GM12874 (cell line): Measurements from ENCODE around the gene ZNF154.

Source experiments
- TF ChIP-seq, protein P1 (sequence below): IDR thresholded peaks from 2 replicates; pipeline ENCODE4 v1.5.1; 2011; ENCODE audit warnings: low read depth, mild to moderate bottlenecking, control low read depth, low read length, moderate library complexity; ENCODE audit not compliant: insufficient read depth

The ZNF154 gene

GRCh38 chr19:57655443-57655842 is 53.6 kb downstream of the ZNF154 start:
- TF ChIP-seq, protein P1, sequence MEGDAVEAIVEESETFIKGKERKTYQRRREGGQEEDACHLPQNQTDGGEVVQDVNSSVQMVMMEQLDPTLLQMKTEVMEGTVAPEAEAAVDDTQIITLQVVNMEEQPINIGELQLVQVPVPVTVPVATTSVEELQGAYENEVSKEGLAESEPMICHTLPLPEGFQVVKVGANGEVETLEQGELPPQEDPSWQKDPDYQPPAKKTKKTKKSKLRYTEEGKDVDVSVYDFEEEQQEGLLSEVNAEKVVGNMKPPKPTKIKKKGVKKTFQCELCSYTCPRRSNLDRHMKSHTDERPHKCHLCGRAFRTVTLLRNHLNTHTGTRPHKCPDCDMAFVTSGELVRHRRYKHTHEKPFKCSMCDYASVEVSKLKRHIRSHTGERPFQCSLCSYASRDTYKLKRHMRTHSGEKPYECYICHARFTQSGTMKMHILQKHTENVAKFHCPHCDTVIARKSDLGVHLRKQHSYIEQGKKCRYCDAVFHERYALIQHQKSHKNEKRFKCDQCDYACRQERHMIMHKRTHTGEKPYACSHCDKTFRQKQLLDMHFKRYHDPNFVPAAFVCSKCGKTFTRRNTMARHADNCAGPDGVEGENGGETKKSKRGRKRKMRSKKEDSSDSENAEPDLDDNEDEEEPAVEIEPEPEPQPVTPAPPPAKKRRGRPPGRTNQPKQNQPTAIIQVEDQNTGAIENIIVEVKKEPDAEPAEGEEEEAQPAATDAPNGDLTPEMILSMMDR: no peak

- TF ChIP-seq, protein P1: no peak
Observed at GRCh38 chr19:57653689-57654088, 55.3 kb downstream of the ZNF154 start.

DNA sequence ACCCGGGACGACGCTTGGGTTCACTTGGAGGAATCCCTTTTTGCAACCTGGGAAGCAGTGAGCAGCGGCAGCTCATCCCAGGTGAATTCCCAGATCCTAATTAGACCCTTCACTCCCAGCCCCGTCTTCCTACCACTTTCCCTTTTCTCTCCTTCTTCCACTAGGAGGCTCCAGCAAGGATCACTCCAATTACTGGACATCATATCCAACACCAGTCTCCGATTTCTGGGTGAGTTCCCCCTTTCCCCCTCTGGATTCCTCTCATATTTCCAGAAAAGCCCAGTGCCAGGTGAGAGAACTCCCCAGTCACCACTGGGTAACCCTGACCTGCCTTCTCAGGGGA is 57.4 kb downstream of the ZNF154 start:
- TF ChIP-seq, protein P1: no peak

DNA sequence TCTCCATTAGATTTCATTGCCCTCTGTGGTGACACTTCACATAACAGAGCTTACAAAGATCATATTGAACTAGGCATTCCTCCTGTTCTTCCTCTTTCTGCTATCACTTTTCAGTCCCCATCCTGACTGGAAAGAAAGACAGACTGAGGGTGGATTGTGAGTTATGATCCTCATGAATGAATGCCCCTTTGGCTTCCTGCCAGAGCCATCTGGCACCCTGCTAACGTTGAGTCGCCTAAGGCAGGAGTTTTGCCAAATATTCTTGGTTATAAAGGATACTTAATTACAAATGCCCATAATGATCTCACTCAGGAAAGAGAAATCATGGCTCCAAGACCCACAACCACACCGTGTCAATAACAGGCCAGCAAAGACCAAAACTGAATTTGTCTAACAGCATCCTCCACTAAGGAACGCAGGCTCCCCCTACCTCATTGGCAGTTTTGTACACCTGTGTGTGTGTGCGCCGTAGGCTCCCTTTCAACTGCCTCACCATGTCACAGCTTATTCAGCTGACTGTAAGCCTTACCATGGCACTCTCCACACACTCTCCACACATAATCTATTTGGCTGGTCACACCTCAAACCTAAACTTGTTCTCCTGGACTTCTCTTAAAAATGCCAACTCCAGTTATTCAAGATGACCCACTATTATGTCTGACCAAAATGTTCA is 60.5 kb downstream of the ZNF154 start:
- TF ChIP-seq, protein P1: no peak
